ENCODE data around the gene DNM1L. TPM values are rescaled to one million over a fixed set of nuclear protein-coding genes. Genes with fewer than 3 reads are reported as not detected.

The DNM1L gene
- 53.5 TPM for total RNA-seq
- long read RNA-seq, full-length matches to known transcripts, result 23 of 28 reads
- long read RNA-seq, partial matches to known transcripts, result 1 of 28 reads
- long read RNA-seq, other reads (novel, unspliced or antisense), result 4 of 28 reads

- DNase-seq (ENCODE audit: missing footprints) (peak; percentile 97), ATAC-seq (peak; percentile 99)
- intact Hi-C loops (cut with DNase I), result loop anchor here (10.0 kb wide), 1 partner anchor 1025 kb away; the partner anchor contains the start of gene ETFBKMT
Measured at GRCh38 chr12:32679091-32679919, at the start of gene DNM1L. Gene DNM1L (plus strand): TSS chr12:32679301. CDS start chr12:32679364, 63 bp downstream.

- intact Hi-C loops (cut with DNase I), result no loop called here
- ATAC-seq, result no peak
- DNase-seq (ENCODE audit: missing footprints), result no peak
Measured at GRCh38 chr12:32641287-32641901, 37.7 kb upstream of the DNM1L start.

- no peak for DNase-seq (ENCODE audit: missing footprints)
- intact Hi-C loops (cut with DNase I), result no loop called here
- no peak for ATAC-seq
Measured at GRCh38 chr12:32644431-32644830, 34.7 kb upstream of the DNM1L start.

GRCh38 chr12:32647275-32647674 is 31.8 kb upstream of the DNM1L start:
- intact Hi-C loops (cut with DNase I), result no loop called here
- ATAC-seq (no peak), DNase-seq (ENCODE audit: missing footprints) (no peak)

GRCh38 chr12:32650508-32650907 is 28.6 kb upstream of the DNM1L start:
- intact Hi-C loops (cut with DNase I), result no loop called here
- DNase-seq (ENCODE audit: missing footprints) (no peak), ATAC-seq (no peak)

GRCh38 chr12:32651151-32651955 is 27.7 kb upstream of the DNM1L start:
- intact Hi-C loops (cut with DNase I), result no loop called here
- DNase-seq (ENCODE audit: missing footprints) (no peak), ATAC-seq (no peak)

GRCh38 chr12:32651956-32652210 is 27.2 kb upstream of the DNM1L start:
- ATAC-seq (no peak), DNase-seq (ENCODE audit: missing footprints) (no peak)
- intact Hi-C loops (cut with DNase I), result no loop called here

GRCh38 chr12:32659908-32660440 is 19.1 kb upstream of the DNM1L start:
- intact Hi-C loops (cut with DNase I), result no loop called here
- no peak for DNase-seq (ENCODE audit: missing footprints)
- ATAC-seq, result no peak

GRCh38 chr12:32661706-32662105 is 17.4 kb upstream of the DNM1L start:
- DNase-seq (ENCODE audit: missing footprints), result no peak
- intact Hi-C loops (cut with DNase I), result no loop called here
- no peak for ATAC-seq

GRCh38 chr12:32662665-32663064 is 16.4 kb upstream of the DNM1L start:
- intact Hi-C loops (cut with DNase I), result no loop called here
- ATAC-seq (no peak), DNase-seq (ENCODE audit: missing footprints) (no peak)

GRCh38 chr12:32666018-32666417 is 13.1 kb upstream of the DNM1L start:
- intact Hi-C loops (cut with DNase I), result no loop called here
- no peak for ATAC-seq

GRCh38 chr12:32669584-32669983 is 9.5 kb upstream of the DNM1L start:
- no peak for ATAC-seq

More at GRCh38 chr12:32666018-32666417, 13.1 kb upstream of the DNM1L start:
- no peak for DNase-seq (ENCODE audit: missing footprints)

GRCh38 chr12:32671930-32672780 is 6.9 kb upstream of the DNM1L start:
- DNase-seq (ENCODE audit: missing footprints), result no peak
- ATAC-seq, result peak; percentile 87
- intact Hi-C loops (cut with DNase I), result loop anchor here (1.0 to 10.0 kb wide), 3 partner anchors 215 to 1017 kb away; partner anchors contain the start of gene ETFBKMT

More at GRCh38 chr12:32669584-32669983, 9.5 kb upstream of the DNM1L start:
- intact Hi-C loops (cut with DNase I), result no loop called here
- no peak for DNase-seq (ENCODE audit: missing footprints)

GRCh38 chr12:32679920-32680237 is 778 bp downstream of the DNM1L start:
- ATAC-seq, result no peak
- intact Hi-C loops (cut with DNase I), result loop anchor here (10.0 kb wide), 1 partner anchor 1025 kb away; the partner anchor contains the start of gene ETFBKMT
- no peak for DNase-seq (ENCODE audit: missing footprints)

- intact Hi-C loops (cut with DNase I), result no loop called here
- ATAC-seq (no peak), DNase-seq (ENCODE audit: missing footprints) (no peak)
Measured at GRCh38 chr12:32680787-32681186, 1.7 kb downstream of the DNM1L start.

- ATAC-seq (no peak), DNase-seq (ENCODE audit: missing footprints) (no peak)
- intact Hi-C loops (cut with DNase I), result no loop called here
Measured at GRCh38 chr12:32681272-32681671, 2.2 kb downstream of the DNM1L start.

- no peak for ATAC-seq
- DNase-seq (ENCODE audit: missing footprints), result no peak
- intact Hi-C loops (cut with DNase I), result no loop called here
Measured at GRCh38 chr12:32686340-32686739, 7.2 kb downstream of the DNM1L start.

- DNase-seq (ENCODE audit: missing footprints) (no peak), ATAC-seq (no peak)
- intact Hi-C loops (cut with DNase I), result no loop called here
Measured at GRCh38 chr12:32688786-32689185, 9.7 kb downstream of the DNM1L start.

Data from Right ventricle myocardium inferior (tissue), 1 donor.